ENCODE results near the gene CD63.
A peak's percentile ranks its signal among the peaks of the same experiment; 100 is the strongest.

The CD63 gene

GRCh38 chr12:55738123-55739024 is 9.6 kb upstream of the CD63 start (continued):
- no peak for TF ChIP-seq ZFP41 (tag by site-specific recombination; IDR thresholded peaks at IDR 0.05; ENCODE audit: borderline replicate concordance)
- TF ChIP-seq ZNF416 (tag by site-specific recombination; IDR thresholded peaks at IDR 0.05) = no peak
- TF ChIP-seq ZNF585B (tag by site-specific recombination; IDR thresholded peaks at IDR 0.05) = no peak
- TF ChIP-seq ZNF311 (tag by site-specific recombination; IDR thresholded peaks at IDR 0.05; ENCODE audit: borderline replicate concordance) = no peak
- TF ChIP-seq, protein P1, sequence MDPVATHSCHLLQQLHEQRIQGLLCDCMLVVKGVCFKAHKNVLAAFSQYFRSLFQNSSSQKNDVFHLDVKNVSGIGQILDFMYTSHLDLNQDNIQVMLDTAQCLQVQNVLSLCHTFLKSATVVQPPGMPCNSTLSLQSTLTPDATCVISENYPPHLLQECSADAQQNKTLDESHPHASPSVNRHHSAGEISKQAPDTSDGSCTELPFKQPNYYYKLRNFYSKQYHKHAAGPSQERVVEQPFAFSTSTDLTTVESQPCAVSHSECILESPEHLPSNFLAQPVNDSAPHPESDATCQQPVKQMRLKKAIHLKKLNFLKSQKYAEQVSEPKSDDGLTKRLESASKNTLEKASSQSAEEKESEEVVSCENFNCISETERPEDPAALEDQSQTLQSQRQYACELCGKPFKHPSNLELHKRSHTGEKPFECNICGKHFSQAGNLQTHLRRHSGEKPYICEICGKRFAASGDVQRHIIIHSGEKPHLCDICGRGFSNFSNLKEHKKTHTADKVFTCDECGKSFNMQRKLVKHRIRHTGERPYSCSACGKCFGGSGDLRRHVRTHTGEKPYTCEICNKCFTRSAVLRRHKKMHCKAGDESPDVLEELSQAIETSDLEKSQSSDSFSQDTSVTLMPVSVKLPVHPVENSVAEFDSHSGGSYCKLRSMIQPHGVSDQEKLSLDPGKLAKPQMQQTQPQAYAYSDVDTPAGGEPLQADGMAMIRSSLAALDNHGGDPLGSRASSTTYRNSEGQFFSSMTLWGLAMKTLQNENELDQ (tag by site-specific recombination; IDR thresholded peaks at IDR 0.05; ENCODE audit: low read depth) = no peak
- no peak for TF ChIP-seq ZNF140 (tag by site-specific recombination; IDR thresholded peaks at IDR 0.05)
- TF ChIP-seq, protein P2, sequence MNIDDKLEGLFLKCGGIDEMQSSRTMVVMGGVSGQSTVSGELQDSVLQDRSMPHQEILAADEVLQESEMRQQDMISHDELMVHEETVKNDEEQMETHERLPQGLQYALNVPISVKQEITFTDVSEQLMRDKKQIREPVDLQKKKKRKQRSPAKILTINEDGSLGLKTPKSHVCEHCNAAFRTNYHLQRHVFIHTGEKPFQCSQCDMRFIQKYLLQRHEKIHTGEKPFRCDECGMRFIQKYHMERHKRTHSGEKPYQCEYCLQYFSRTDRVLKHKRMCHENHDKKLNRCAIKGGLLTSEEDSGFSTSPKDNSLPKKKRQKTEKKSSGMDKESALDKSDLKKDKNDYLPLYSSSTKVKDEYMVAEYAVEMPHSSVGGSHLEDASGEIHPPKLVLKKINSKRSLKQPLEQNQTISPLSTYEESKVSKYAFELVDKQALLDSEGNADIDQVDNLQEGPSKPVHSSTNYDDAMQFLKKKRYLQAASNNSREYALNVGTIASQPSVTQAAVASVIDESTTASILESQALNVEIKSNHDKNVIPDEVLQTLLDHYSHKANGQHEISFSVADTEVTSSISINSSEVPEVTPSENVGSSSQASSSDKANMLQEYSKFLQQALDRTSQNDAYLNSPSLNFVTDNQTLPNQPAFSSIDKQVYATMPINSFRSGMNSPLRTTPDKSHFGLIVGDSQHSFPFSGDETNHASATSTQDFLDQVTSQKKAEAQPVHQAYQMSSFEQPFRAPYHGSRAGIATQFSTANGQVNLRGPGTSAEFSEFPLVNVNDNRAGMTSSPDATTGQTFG (tag by site-specific recombination; IDR thresholded peaks at IDR 0.05; ENCODE audit: borderline replicate concordance) = no peak
- TF ChIP-seq, protein P3, sequence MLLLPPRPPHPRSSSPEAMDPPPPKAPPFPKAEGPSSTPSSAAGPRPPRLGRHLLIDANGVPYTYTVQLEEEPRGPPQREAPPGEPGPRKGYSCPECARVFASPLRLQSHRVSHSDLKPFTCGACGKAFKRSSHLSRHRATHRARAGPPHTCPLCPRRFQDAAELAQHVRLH (tag by site-specific recombination; IDR thresholded peaks at IDR 0.05) = no peak
- no peak for TF ChIP-seq ZNF138 (tag by site-specific recombination; IDR thresholded peaks at IDR 0.05; ENCODE audit: borderline replicate concordance)
- no peak for TF ChIP-seq PRDM1 (tag by site-specific recombination; IDR thresholded peaks at IDR 0.05)
- TF ChIP-seq GLI4 (tag by site-specific recombination; IDR thresholded peaks at IDR 0.05) = no peak
- TF ChIP-seq SALL2 (tag by site-specific recombination; IDR thresholded peaks at IDR 0.05; ENCODE audit: borderline replicate concordance) = no peak
- no peak for TF ChIP-seq ZNF23 (tag by site-specific recombination; IDR thresholded peaks at IDR 0.05; ENCODE audit: borderline replicate concordance)
- no peak for TF ChIP-seq SP7 (tag by site-specific recombination; IDR thresholded peaks at IDR 0.05)
- TF ChIP-seq TCF7L2 (IDR thresholded peaks at IDR 0.05; ENCODE audit: borderline replicate concordance, low read depth, low read length) = no peak
- no peak for TF ChIP-seq RBAK (tag by site-specific recombination; IDR thresholded peaks at IDR 0.05)
- no peak for TF ChIP-seq ZNF529 (tag by site-specific recombination; IDR thresholded peaks at IDR 0.05; ENCODE audit: insufficient replicate concordance)
- no peak for TF ChIP-seq ZNF280C (tag by site-specific recombination; IDR thresholded peaks at IDR 0.05)
- no peak for TF ChIP-seq ZNF274 (IDR thresholded peaks at IDR 0.05; ENCODE audit: low read length)
- no peak for TF ChIP-seq ZNF274 (tag by site-specific recombination; IDR thresholded peaks at IDR 0.05; ENCODE audit: borderline replicate concordance)
- TF ChIP-seq ZNF324 (tag by site-specific recombination; IDR thresholded peaks at IDR 0.05) = no peak
- TF ChIP-seq, protein P4, sequence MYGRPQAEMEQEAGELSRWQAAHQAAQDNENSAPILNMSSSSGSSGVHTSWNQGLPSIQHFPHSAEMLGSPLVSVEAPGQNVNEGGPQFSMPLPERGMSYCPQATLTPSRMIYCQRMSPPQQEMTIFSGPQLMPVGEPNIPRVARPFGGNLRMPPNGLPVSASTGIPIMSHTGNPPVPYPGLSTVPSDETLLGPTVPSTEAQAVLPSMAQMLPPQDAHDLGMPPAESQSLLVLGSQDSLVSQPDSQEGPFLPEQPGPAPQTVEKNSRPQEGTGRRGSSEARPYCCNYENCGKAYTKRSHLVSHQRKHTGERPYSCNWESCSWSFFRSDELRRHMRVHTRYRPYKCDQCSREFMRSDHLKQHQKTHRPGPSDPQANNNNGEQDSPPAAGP (tag by site-specific recombination; IDR thresholded peaks at IDR 0.05) = peak; percentile 27; the same call in 1 of the 2 replicates
- peak; percentile 4; the same call in 1 of the 2 replicates for TF ChIP-seq GLIS1 (tag by site-specific recombination; IDR thresholded peaks at IDR 0.05)
- 0 out of 2 replicates have a peak, but pooled peaks have one; percentile 72 for TF ChIP-seq YY1 (tag by site-specific recombination; IDR thresholded peaks at IDR 0.05)
- no peak for TF ChIP-seq ZNF221 (tag by site-specific recombination; IDR thresholded peaks at IDR 0.05; ENCODE audit: borderline replicate concordance)
- TF ChIP-seq REST (tag by site-specific recombination; IDR thresholded peaks at IDR 0.05) = 0 out of 2 replicates have a peak, but pooled peaks have one; percentile 27
- TF ChIP-seq ZBTB20 (tag by site-specific recombination; IDR thresholded peaks at IDR 0.05) = peak; percentile 92
